ENCODE results near the gene FILIP1L.

FILIP1L gene

DNA sequence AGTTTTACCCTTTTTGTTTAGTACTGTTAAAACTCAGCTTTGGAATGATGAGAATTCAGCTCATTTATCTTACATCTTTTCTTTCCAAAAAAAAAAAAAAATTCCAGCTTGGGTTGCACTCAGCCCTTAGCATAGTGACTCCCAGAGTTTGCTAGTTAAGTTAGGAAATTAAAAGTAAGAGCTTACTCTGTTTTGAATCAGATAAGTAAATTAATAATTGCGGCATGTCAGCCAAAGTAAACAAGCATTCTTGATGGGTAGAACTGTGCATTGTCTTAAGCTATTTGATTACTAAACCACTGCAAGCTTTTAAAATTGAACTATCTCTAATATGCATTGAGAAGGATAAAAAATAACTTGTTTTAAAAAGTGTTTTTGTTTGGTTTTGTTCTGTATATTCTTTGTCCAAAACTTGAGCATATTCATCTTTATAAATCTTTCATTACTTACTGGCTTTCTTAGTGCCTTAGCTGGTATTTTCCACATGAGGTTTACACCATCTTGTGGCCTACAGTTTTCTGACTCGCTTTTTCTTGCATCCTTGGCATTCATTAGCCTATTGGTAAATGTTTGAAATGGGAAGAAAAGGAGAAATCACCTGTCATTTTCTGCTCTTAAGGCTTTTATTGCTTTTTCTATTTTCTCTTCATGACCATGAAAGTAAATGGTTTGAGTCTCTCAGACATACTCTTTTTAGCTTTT is 107.6 kb downstream of the FILIP1L start:
- DNase-seq (no peak), ATAC-seq (no peak)

DNA sequence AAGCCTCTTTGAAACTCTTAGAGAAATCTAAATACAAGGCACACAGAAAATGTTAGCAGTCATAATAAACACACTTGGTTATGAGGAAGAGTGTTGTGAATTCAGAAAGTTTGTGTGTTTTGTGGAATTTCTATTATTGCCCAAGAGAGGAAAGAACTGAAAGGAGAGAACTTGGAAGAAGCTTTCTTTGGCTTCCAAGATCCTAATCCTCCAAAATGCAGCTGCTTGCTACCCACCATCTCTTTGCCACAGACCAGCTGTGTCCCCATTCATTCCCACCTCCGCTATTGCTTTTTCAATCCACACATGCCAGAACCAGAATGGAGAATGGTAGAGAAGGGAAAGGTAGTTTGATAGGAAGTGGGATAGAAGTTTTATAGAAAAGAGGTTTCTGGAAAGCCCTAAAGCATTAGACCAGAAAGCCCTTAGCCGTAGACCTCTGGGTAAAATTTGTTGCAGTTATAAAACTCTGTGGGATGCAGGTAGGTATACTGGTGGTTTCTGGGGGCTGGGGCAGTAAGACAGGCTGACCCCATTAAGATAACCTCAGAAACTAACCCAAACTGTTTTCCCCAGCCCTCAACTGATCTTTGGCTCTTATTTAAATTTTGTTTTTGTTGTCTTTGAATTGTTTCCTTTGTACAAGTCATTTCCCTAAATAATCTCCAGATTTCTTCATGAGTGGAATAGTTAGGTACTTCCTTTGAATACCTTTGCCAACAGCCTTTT is 108.5 kb downstream of the FILIP1L start:
- ATAC-seq (no peak), DNase-seq (no peak)

DNA sequence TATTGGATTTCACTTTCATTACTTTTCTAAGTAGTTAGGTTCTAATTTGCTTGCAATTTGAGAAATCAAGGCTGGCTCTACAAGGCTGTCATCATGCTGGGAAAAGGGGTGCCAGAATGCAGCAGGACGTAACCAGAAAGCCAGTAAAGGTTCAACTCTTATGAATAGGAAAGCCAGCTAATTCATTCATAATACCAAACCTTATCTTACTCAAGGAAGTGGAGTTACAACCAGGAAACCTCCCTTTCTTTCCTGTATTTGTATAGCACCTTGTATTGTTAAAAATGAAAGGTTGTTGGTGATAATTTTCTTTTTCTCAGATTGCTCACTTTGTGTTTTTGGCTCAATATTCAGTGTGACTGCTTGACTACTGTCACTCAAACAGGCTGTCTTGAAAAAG is 109.4 kb downstream of the FILIP1L start:
- DNase-seq (no peak), ATAC-seq (no peak)

DNA sequence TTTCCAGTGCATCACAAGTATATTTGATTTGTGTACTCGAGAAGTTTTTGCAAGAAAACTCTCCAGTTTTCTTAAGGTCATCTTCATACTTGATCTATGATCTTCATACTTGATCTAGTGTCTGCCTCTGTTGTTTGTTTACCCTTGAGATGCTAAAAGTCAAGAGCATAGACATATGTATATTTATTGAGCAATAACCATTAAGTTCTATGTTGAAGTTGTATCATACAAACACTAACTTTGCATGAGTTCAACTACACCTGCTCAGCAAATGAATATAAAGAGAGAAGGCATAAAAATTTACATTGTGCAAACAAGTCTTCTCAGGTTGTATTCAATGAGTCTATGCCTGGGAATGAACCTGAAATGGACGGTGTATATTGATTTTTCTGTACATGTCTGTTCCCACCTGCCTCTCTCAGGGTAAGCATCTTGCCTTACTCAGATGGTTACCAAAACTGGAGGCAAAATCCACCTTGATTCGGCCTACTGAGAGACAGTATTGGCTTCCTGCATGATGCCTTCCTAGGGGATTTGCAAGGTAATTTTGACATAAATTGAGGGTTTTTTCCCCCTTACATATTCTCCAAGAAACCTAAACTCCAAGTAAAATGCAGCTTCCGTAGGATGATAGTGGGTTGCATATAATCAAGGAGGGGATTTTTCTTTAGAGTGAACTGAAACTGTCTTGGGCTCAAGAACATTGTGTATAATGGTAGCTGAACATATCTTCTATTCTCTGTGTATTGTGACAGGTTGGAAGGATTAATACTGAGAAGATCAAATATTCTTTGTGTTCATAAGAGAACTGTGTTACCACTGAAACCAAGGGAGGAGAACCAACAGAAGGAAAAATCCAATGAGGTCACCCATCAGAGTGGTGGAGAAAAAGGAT is 110.4 kb downstream of the FILIP1L start:
- DNase-seq (no peak), ATAC-seq (no peak)

DNA sequence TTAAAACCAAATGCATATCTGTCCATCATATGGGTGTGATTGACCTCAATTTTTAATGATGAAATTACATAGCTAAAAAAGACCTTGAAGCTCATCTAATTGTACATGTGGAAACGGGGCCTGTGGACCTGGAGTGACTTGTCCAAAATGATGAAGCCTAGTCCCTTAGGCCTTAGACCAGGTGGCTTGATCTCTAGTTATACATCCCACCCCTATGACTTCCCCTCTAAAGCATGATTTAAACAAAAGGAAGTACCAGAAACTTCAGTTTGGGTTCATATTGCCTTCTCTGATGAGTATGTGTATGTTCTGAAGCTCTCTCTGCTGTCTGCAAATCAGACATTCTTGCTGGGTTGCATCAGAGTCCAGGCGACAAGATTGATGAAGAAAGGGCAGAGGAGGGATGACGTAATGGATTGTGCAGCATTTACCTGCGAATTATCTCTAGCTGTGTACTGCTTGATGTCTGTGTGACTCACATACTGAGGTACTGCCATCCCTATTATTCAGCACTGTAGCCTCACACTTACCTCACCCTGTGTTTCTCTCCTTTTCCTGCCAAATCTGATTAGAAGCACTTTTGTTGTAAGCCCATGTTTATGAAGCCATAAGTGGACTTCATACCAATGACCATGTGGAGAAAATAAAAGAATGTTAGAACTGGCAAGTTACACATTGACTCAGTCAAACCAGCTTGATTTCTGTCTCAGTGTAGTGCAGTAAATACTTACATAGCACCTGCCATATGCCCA is 111.5 kb downstream of the FILIP1L start:
- DNase-seq: no peak
- ATAC-seq: no peak

DNA sequence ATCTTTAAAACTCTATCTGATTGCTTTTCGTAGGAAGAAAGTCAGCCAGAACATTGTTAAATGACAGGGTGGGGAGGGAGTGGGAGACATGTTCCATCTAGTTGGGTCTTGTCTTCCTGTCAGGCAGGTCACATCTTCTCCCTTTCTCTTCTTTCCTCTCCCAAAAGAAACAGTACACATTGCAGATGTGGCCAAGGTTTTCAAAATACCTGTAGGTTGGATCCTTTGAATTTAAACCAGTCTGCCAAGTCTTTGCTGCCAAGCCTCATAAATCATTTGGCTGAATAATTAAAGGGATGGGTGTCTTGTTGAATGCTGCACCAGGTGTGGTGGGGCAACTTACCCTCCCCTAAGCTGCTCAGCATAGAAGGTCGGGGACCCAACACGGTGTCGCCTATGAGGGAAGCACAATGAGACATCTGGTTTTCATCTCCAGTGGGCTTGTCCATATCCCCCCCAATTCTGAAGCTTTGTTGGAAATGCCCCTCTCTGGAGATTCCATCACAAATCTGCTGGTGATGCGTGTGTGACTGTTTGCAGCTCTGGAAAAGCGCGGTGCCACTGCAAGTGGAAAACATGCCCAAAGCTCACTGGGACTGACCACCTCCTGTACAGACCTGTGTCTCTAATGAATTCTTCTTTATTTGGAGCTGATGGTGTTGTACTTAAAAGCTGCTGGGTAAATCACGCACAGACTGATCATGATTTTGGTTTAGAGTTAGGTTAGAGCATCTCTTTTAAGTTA is 112.6 kb downstream of the FILIP1L start:
- ATAC-seq (no peak), DNase-seq (no peak)

DNA sequence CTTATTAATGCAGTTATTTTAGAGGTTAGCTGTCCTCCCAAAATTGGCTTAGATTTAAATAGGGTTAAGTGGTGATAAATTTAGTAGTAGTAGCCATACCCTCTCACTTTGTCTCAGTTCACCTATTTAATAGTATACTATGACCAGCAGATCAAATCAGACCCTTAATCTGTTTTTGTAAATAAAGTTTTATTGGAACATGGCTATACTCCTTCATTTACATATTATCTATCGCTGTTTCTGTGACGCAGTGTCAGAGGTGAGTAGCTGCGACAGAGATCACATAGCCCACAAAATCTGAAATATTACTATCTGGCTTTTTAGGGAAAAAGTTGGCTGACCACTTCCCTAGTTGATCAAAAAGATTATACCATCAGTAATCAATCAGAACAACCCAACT is 113.2 kb downstream of the FILIP1L start:
- DNase-seq (no peak), ATAC-seq (no peak)

DNA sequence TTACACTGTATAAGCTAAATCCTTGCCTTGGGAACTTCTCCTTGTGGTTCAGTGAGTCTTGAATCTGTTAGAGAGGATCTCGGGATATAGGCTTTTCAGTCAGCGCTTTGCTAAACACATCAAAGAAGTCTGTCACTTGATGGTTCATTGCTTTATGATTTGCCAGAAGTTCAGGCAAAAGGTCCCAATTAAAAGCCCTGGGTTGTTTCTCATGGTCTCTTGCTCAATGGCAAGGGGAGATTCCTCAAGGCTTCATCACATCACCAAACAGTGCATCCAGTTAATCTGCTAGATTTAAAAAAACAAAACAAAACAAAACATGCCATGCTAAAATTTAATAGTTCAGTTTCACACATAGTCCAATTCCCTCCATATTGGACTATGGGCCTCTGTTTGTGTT is 114.8 kb downstream of the FILIP1L start:
- ATAC-seq (no peak), DNase-seq (no peak)

DNA sequence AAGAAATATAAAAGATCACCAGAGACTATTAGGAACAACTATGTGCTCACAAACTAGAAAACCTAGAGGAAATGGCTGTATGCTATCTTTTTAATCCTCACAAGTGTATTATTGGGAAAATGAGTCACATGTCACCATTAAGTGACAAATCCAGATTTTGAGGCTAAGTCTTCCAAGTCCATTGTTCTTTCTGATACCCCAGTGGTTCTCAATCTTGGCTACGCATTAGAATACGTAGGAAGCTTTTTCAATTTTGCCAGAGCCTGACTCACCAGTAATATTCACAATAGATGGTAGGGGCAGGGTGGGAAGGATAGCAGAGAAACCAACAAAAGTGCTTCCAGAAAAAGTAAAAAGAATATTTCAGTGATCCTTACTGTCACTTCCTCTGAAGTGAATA is 117.0 kb downstream of the FILIP1L start:
- ATAC-seq (no peak), DNase-seq (no peak)

DNA sequence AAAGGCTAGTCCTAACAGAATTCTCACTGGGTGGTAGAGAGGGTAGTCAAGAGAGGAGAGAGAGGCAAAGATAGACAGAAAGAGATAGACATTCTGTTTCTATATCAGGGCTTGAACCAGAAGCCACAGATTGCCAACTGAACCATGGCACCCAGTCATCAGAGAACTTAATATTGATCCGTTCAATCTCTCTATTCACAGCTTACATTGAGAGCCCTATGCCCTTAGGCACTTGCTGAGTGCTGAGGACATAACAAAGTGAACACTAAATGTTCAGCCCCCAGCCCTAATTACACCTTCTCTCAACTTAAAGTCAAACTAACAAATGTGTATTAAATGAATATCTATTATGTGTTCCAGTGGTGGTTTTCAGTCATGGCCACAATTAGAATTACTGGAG is 124.1 kb downstream of the FILIP1L start:
- no peak for DNase-seq
- ATAC-seq: no peak

DNA sequence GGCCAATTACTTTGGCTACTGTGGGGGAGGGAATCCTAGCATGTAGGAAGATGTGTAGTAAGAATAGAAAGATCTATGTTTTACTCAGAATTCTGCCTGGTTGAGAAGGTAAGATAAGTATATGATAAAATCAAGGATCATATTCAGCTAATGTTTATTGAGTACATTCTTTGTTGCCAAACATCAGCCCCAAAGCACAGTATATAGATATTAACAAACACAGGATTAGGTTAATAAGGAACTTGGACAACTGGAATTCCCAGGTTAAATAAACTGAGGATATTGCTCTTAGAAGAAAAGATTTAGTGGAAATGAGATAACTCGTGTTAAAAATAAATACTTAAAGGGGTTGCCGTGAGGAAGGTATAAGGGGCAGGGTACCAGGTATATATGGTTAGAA is 129.6 kb downstream of the FILIP1L start:
- no peak for ATAC-seq
- no peak for DNase-seq

DNA sequence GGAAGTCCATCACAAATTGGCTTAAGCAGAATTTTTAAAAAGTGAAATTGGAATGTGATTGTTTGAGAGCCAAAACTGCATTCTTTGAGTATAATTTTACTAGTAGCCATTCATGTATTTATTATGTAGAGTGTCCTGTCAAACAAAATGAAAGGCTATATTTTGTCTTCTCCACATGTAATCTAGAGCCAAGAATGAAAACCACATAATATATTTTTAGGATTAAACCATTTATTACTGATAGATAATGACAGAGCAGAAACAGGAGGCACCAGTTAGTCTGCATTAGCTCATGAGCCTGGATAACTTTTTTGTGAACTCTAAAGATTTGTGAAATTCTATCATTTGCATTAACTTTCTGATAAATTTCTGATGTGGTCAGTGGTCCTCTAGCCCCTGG is 130.2 kb downstream of the FILIP1L start:
- no peak for DNase-seq
- ATAC-seq: no peak

DNA sequence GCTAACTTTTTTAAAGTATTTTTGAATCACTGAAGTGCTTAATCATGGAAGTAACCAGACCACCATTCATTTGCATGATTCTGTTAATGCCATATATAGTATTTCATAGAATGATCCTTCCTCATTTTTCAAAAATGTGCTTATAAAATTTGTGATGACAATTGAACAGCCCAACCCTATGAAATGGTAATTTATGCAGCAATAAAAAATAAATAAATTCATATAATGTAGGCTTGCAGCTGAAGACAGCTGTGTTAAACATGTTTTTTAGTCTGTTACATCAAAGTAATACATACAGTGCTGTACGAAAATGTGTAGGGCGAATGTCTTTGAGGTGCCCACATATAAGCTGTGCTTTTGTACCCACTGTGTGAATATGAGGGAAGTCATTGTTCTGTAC is 131.7 kb downstream of the FILIP1L start:
- no peak for ATAC-seq
- DNase-seq: no peak

DNA sequence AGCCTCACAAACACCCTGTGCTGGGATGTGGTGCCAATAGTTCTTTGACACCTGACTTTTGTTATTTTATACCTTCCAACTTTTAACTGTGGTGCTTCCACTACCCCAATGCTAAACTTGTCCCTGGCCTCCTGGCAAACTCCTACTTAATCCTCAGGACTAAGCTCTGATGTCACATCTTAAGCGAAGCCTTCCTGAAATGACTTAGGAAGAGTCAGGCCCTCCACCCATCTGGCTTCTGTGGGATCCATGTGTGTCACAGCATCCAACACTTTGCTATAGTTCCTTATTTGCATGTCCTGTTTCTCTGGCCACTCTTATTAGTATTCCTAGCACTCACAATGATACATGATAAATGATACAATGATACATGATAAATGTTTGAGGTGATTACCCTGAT is 133.2 kb downstream of the FILIP1L start:
- DNase-seq (no peak), ATAC-seq (no peak)

DNA sequence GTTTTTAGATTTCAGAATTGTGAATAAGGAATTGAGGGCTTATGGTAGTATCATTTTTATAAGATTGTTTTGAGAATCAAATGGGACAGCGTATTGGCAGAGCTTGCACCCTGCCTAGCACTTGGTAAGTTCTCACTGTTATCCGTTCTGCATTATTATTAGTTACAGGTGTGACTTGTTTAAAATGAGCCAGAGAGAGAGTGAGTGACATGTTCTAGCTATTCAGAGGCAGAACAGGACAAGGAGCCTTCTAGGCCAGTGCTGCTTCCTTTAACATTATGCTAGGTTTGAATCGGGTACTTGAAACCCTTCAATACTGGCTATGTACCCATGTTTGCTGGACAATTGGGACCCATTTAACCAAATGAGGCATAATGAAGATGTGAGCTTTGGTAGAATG is 133.7 kb downstream of the FILIP1L start:
- no peak for ATAC-seq
- no peak for DNase-seq

DNA sequence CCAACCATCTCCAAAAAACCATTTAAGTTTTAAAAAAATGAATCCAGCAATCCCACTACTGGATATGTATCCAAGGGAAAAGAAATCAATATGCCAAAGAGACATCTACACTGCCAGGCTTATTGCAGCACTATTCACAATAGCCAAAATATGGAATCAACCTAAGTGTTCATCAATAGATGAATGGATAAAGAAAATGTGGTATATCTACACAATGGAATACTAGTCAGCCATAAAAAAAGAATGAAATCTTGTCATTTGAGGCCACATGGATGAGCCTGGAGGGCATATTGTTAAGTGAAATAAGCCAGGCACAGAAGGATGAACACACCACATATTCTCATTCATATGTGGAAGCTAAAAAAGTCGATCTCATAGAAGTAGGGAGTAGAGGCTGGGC is 136.1 kb downstream of the FILIP1L start:
- no peak for ATAC-seq
- no peak for DNase-seq

DNA sequence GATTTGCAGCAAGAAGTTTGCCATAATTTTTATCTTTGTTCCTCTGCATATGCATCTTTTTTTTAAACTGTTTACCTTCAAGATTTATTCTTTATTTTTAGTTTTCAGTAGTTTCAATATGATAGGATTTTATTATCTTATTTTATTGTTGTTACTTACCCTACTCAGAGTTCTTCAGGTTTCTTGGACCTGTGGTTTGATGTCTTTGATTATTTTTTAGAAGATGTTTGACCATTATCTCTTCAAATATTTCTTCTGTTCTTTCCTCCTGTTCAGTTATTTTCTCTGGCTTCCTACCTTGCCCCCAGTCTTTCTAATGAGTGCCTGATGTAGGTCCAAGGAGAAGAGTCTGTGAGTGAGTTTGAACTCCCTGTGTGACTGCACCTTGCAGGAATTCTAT is 137.7 kb downstream of the FILIP1L start:
- DNase-seq (no peak), ATAC-seq (no peak)

DNA sequence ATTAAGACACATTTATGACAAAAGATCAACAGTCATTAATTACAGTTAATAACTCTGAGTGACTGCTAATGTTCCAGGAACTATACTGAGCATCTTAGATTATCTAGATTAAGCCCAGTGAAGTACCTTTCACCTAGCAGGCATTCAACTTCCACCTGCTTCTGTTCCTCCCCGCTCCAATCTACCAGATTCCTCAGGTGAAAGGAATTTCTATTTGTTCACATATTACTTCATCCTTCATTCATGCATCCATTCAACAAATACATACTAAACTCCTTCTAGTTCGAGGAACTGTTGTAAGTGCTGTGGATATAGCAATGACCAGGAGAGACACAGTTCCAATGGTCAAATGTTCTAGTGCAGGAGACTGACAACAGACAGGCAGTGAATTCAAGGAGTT is 139.3 kb downstream of the FILIP1L start:
- no peak for ATAC-seq
- DNase-seq: no peak

DNA sequence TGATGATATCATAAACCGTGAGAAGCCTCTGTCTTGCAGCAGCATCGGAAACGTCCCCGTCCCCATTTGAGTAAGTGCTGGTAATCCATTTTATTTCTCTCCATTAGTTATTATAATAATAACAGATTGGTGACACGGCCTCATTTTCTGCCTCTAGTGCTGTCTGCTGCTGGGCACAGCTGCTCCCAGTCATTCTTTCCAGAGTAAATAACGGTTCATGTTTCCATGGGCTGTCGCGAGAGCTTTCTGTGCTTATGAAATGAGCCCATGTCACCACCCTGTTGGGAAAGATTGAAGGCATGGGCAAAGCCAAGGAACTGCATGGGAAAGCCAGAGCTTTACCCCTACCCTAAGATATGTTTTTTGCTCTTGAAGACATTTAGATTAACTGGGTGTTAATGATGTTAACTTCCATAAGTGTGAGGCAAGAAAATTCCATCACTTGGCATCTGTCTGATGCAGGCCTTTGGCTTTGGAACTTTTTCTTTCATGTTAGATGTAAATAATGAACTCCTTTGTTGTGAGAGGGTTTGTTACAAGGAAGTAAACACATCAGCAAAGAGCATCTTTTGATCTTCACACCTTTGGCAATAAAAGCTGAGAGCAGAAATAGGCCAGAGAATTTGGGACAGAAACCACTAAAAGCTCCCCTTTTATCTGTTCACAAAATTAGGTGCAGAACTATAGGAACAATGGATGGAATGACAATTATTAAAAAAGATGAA is 141.8 kb downstream of the FILIP1L start:
- DNase-seq: no peak

DNA sequence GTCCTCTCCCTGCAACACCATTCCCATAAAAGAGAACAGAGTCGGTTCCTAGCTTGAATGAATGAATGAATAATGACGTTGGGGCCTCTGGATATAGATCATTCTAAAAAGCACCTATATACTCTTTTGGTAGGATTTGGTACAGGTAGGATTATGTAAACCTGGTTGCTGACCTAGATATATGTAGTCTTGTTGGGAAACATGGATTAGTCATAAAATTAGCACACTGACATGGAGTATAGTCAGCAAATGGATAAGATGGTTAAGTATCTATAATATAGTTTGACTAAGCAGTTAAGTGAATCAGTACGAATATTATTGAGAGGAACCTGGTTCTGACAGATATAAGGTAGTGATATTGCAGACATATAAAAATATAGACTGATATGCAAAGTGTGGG is 142.5 kb downstream of the FILIP1L start:
- DNase-seq: no peak
- ATAC-seq: no peak

More for the DNA sequence above, 141.8 kb downstream of the FILIP1L start:
- no peak for ATAC-seq

DNA sequence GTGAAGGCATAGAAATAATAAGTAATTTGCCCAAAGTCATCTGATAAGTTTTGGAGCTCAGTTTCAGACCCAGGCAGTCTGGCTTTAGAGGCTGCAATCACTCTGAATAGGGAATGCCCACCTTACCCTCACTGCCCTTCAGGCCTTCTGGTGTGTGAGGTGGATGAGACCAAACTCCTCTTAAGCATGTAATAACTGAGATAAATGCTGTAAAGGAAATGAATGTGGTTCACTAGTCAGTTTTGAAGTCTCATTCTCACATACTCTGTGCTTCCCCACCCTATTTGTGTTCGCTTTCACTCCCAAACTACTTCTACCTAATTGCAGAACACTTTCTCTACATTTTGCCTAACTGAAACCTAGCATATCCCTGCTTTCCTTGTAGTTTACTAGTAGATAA is 144.1 kb downstream of the FILIP1L start:
- DNase-seq (no peak), ATAC-seq (peak; percentile 19)

All from stimulated activated naive CD8-positive, alpha-beta T cell treated with anti-CD3 and anti-CD28 coated beads, Interleukin-15, Interleukin-2, amounts not matched to agents 100 U/mL and 50 U/mL, for 24 hours (primary cell).